ENCODE data around the gene ELP5. TPM values are rescaled to one million over a fixed set of nuclear protein-coding genes. Genes with fewer than 3 reads are reported as not detected.

The ELP5 gene
- polyA plus RNA-seq, 3 donors, result 36.1 to 49.5 (median 44.1) TPM

- Histone ChIP-seq H3K4me2 (replicated peaks; ENCODE audit: extremely low read depth, low read length, poor library complexity, severe bottlenecking) (no peak overlapping the region), H3K27me3 (ENCODE audit: control insufficient read depth in 2 of 2, insufficient read depth in 2 of 2, low read length in 2 of 2) (peaks cover 28 to 62% of the 10 kb centered on the region in 2 donors), H3K9me3 (replicated peaks in 1 of 2; ENCODE audit: control insufficient read depth in 1 of 2, insufficient read depth in 1 of 2, low read length in 2 of 2) (peaks cover 0 to 13% of the 10 kb centered on the region in 2 donors), H4K20me1 (ENCODE audit: insufficient read depth, low read length) (no peaks in the 10 kb centered on the region), H3K27ac (ENCODE audit: low read depth in 1 of 2, low read length in 2 of 2) (no peak overlapping the region), H2AFZ (ENCODE audit: insufficient read depth, low read depth, low read length, poor library complexity, severe bottlenecking) (no peak overlapping the region), H3K36me3 (replicated peaks in 1 of 2; ENCODE audit: control insufficient read depth in 1 of 2, insufficient read depth in 2 of 2, low read length in 2 of 2) (no peaks in the 10 kb centered on the region), H3K79me2 (ENCODE audit: insufficient read depth, low read length) (no peaks in the 10 kb centered on the region), H3K9ac (ENCODE audit: insufficient read depth, low read length, poor library complexity, severe bottlenecking) (no peak overlapping the region), H3K4me1 (ENCODE audit: control insufficient read depth in 1 of 2, insufficient read depth in 2 of 2, low read length in 2 of 2) (peaks cover 12 to 21% of the 10 kb centered on the region in 2 donors), H3K4me3 (replicated peaks in 1 of 3; ENCODE audit: low read depth in 2 of 3, low read length in 3 of 3) (no peak overlapping the region)
- no peak for DNase-seq
- H3K27me3 Mint-ChIP-seq (ENCODE audit: low read depth in 3 of 3), result peaks cover 72 to 89% (median 73%) of the 10 kb centered on the region in 3 donors
- TF ChIP-seq, protein P1, sequence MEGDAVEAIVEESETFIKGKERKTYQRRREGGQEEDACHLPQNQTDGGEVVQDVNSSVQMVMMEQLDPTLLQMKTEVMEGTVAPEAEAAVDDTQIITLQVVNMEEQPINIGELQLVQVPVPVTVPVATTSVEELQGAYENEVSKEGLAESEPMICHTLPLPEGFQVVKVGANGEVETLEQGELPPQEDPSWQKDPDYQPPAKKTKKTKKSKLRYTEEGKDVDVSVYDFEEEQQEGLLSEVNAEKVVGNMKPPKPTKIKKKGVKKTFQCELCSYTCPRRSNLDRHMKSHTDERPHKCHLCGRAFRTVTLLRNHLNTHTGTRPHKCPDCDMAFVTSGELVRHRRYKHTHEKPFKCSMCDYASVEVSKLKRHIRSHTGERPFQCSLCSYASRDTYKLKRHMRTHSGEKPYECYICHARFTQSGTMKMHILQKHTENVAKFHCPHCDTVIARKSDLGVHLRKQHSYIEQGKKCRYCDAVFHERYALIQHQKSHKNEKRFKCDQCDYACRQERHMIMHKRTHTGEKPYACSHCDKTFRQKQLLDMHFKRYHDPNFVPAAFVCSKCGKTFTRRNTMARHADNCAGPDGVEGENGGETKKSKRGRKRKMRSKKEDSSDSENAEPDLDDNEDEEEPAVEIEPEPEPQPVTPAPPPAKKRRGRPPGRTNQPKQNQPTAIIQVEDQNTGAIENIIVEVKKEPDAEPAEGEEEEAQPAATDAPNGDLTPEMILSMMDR (IDR thresholded peaks at IDR 0.05), result no peak
- peaks cover 13% of the 10 kb centered on the region for H3K4me1 Mint-ChIP-seq
- H3K27ac Mint-ChIP-seq, result no peak overlapping the region
- peak overlapping the region in 1 of 2 donors; percentile 59 for H3K4me3 Mint-ChIP-seq
- H3K9me3 Mint-ChIP-seq, result peaks cover 0 to 18% (median 12%) of the 10 kb centered on the region in 7 donors
- intact Hi-C loops (cut with micrococcal nuclease), result loop anchor here in 1 of 2 donors (5.0 kb wide), 1 partner anchor 248 kb away; the partner anchor contains the start of gene SLC16A11
- WGBS (ENCODE audit: insufficient coverage), result 89% methylated on average over 8 of the region's 11 CpGs
- peaks cover 0 to 4% of the 10 kb centered on the region in 2 donors for H3K36me3 Mint-ChIP-seq
These were observed 38.7 kb downstream of the ELP5 start for GRCh38 chr17:7290685-7291084.

- TF ChIP-seq, protein P1 (IDR thresholded peaks at IDR 0.05), result no peak
- Histone ChIP-seq H4K20me1 (ENCODE audit: insufficient read depth, low read length) (no peaks in the 10 kb centered on the region), H3K27me3 (ENCODE audit: control insufficient read depth in 2 of 2, insufficient read depth in 2 of 2, low read length in 2 of 2) (peaks cover 35 to 66% of the 10 kb centered on the region in 2 donors), H3K4me2 (replicated peaks; ENCODE audit: extremely low read depth, low read length, poor library complexity, severe bottlenecking) (no peak overlapping the region), H3K9ac (ENCODE audit: insufficient read depth, low read length, poor library complexity, severe bottlenecking) (no peak overlapping the region), H3K4me3 (replicated peaks in 1 of 3; ENCODE audit: low read depth in 2 of 3, low read length in 3 of 3) (no peak overlapping the region), H3K27ac (ENCODE audit: low read depth in 1 of 2, low read length in 2 of 2) (no peak overlapping the region), H3K4me1 (ENCODE audit: control insufficient read depth in 1 of 2, insufficient read depth in 2 of 2, low read length in 2 of 2) (peaks cover 21 to 32% of the 10 kb centered on the region in 2 donors), H3K79me2 (ENCODE audit: insufficient read depth, low read length) (no peaks in the 10 kb centered on the region), H2AFZ (ENCODE audit: insufficient read depth, low read depth, low read length, poor library complexity, severe bottlenecking) (no peak overlapping the region), H3K9me3 (replicated peaks in 1 of 2; ENCODE audit: control insufficient read depth in 1 of 2, insufficient read depth in 1 of 2, low read length in 2 of 2) (peaks cover 0 to 13% of the 10 kb centered on the region in 2 donors), H3K36me3 (replicated peaks in 1 of 2; ENCODE audit: control insufficient read depth in 1 of 2, insufficient read depth in 2 of 2, low read length in 2 of 2) (no peaks in the 10 kb centered on the region)
- Mint-ChIP-seq H3K4me1 (peaks cover 24% of the 10 kb centered on the region), H3K27me3 (ENCODE audit: low read depth in 3 of 3) (peaks cover 74 to 90% (median 76%) of the 10 kb centered on the region in 3 donors), H3K9me3 (peaks cover 0 to 23% (median 12%) of the 10 kb centered on the region in 7 donors), H3K4me3 (peak overlapping the region in 1 of 2 donors; percentile 82), H3K36me3 (peaks cover 0 to 6% of the 10 kb centered on the region in 2 donors), H3K27ac (no peak overlapping the region)
- no CpG with 5 or more reads among the region's 2 CpGs for WGBS (ENCODE audit: insufficient coverage)
- DNase-seq, result no peak
- intact Hi-C loops (cut with micrococcal nuclease), result loop anchor here in 1 of 2 donors (5.0 kb wide), 1 partner anchor 250 kb away; the partner anchor contains the start of gene SLC16A11
These were observed 40.2 kb downstream of the ELP5 start for GRCh38 chr17:7292194-7292593.
